DMS114 treated with DMSO at 0.1 percent for 48 hours (cell line): ENCODE results near the gene ATP5F1D.

Experiments used
- DNase-seq: peaks from one replicate; lab custom pipeline; 2025; ENCODE audit not compliant: unreplicated experiment; lab: John Stamatoyannopoulos, UW

Gene ATP5F1D

DNA sequence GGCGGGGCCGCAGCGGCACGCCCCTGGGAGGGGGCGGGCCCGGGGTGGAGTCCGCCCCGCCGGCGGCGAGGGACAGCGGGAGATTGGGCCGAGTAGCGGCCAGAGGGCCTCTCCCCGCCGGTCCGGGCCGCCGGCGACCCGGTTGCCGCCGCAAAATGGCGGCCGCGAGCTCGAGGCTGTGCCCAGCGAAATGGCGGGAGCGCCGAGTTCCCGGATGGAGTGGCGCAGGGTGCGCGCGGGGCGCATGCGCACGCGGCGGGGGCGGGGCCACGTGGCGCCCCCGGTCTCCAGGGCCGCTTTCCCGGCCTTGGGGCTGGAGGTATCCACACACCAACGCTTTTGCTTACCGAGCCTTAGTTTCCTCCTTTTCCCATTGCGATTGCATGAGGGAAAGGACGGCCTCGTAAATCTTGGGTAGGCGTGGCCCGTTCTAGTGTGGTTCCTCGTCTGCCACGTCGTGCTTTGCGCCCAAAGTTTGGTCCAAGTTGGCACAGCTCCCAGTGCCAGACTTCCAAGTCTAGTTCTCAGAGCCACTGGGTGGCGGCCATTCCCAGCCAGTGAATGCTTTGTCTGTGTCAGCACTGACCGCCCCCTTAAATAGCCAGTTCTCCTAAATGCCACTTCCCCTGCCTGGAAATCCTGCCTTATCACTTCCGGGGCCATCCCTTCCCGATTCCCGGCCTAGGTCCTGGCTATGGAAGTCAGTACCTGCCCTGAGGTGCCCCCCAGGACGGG, 28.1 kb downstream of the ATP5F1D start:
- DNase-seq: peak; percentile 30

DNA sequence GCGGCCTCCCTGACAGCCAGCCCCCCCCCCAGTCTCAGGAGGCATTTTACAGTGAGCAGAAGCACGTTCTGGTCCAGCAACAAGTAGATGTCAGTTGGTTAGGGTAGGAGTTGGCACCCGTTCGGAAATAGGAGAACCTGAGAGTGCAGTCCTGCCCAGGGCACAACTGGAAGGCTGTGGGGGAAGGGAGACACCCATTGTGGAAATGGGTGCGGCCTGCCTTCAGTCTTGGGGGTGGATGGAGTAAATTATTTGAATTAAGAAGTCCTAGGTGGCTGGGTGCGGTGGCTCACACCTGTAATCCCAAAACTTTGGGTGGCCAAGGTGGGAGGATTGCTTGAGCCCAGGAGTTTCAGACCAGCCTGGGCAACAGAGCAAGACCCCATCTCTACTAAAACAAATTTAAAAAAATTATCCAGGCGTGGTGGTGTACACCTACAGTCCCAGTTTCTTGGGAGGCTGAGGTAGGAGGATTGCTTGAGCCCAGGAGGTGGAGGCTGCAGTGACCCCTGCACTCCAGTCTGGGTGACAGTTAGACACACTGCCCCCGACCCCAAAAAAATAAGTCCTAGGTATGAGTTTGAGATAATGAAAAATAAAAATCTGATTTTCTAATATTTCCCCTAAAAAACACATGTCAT, 28.8 kb downstream of the ATP5F1D start:
- no peak for DNase-seq

DNA sequence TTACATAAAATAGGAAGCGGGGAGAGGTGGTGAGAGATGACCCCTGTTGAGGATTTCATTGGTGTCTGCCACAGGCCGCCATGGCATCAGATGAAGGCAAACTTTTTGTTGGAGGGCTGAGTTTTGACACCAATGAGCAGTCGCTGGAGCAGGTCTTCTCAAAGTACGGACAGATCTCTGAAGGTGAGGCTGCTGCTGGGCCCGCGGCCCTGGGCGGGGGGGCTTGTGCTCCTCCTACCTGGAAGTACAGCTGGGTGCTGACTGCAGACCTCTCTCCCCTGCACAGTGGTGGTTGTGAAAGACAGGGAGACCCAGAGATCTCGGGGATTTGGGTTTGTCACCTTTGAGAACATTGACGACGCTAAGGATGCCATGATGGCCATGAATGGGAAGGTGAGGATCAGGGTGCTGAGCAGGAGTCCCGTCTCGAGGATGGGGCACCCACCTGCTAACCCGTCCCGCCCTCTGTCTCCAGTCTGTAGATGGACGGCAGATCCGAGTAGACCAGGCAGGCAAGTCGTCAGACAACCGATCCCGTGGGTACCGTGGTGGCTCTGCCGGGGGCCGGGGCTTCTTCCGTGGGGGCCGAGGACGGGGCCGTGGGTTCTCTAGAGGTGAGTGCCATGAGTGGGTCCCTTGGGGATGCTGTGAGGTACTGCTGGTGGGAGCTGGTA, 29.4 kb downstream of the ATP5F1D start:
- no peak for DNase-seq

DNA sequence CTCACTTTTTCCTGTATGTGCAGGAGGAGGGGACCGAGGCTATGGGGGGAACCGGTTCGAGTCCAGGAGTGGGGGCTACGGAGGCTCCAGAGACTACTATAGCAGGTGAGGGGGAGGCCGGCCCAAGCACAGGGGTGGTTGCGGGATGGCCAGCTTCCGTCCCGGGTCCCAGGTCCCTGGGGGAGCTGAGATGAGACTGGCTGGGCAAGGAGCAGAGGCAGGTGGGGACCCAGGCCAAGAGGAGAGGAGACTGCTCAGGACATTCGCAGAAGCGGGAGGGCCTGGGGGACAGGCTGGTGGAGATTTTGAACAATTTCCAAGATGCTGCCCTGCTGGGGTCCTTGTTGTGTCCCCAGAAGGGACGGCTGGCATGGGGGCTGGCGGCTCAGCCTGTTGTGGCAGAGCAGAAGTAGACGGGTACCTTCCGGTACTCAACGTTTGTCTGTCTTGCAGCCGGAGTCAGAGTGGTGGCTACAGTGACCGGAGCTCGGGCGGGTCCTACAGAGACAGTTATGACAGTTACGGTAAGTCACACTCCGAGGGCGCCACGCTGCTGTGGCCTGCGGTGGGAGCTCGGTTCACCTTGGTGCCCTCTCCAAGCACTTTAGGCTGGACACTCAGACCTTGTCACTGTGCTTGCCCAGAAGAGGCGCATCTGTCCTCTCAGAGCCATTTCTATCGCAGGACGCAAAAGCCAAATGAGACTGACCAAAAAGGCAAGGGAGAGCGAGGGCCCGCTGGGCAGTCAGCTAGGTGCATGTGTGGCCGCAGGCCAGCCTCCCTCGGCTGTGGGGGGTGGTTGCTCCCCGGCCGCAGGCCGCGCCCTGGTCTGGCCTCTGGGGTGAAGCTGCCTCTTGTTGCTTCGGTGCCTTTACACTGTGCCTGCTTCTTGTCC, 30.2 kb downstream of the ATP5F1D start:
- no peak for DNase-seq

DNA sequence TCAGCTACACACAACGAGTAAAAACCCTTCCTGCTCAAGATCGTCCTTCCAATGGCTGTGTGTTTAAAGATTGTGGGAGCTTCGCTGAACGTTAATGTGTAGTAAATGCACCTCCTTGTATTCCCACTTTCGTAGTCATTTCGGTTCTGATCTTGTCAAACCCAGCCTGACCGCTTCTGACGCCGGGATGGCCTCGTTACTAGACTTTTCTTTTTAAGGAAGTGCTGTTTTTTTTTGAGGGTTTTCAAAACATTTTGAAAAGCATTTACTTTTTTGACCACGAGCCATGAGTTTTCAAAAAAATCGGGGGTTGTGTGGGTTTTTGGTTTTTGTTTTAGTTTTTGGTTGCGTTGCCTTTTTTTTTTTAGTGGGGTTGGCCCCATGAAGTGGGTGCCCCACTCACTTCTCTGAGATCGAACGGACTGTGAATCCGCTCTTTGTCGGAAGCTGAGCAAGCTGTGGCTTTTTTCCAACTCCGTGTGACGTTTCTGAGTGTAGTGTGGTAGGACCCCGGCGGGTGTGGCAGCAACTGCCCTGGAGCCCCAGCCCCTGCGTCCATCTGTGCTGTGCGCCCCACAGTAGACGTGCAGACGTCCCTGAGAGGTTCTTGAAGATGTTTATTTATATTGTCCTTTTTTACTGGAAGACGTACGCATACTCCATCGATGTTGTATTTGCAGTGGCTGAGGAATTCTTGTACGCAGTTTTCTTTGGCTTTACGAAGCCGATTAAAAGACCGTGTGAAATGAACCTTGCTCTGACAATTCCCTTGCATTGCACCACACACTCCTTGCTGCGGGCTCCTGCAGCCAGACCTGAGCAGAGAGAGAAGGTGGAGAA, 31.1 kb downstream of the ATP5F1D start:
- no peak for DNase-seq

DNA sequence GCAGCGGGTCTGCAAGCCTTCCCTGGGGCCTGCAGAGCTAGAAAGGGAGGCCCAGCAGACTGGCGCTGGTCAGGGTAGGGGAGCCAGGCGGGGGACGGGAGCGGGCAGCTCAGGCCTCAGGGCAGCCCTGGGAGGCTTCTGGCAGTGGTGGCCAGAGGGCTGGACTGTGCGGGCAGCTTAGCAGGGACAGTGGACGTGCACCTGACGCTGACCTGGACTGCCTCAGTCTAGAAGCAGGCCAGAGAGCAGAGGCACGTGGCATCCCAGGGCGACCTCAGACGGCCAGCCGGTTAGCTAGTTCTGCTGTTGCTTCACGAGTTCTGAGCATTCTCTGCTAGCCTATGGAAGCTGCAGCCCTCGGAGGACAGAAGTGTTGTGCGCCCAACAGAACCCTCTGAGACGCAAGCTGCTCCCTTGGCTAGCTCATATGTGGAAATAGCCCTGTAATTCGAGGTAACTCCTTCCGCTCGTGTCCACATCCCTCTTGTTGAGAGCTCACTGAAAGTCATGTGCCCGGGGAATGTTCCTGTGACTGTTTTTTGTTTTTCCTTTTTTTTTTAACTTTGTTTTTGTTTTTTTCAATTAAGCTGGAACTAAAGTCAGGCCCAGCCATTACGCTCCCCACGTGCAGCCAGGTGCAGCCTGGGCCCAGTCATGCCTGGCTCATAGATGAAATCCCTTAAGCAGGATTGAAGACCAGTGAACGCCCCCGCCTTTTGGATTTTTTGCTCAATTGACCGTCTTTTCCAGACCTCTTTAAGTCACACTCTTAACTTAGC, 31.9 kb downstream of the ATP5F1D start:
- DNase-seq: no peak

DNA sequence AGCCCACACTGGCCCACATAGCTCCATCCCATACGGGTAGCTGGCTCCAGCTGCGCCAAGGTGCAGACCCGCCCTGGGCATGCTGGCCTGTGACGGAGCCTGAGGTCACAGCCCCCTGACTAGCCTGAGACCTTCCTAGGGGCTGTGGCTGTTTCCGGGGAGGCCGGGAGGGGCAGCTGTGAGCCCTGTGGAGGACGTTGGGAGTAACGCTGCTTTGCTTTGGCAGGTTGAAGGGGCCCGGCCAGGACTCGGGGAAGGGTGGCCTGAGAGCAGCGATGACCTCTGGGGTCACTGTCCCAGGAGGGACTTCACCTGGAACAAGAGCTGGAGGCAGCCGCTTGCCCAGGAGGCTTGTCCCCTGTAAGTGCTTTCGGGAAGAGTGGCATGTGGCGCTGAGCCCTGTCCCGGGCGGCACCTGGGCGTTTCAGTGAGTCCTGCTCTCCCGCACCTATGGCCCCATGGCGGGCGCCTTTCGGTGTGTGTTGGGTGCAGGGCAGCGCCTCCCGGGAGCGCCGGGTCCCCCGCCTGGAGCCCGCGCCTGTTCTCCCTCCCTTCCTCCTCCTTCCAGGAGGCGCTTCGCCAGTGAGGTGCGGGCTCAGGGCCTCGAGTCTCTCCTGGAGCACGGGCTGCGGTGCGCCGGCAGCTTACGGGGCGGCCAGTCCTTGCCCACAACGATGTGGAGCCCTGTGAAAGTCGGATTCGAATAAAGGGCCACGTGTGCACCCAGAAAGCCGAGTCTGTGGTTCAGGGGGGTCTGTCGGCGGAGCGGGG, 32.7 kb downstream of the ATP5F1D start:
- no peak for DNase-seq

DNA sequence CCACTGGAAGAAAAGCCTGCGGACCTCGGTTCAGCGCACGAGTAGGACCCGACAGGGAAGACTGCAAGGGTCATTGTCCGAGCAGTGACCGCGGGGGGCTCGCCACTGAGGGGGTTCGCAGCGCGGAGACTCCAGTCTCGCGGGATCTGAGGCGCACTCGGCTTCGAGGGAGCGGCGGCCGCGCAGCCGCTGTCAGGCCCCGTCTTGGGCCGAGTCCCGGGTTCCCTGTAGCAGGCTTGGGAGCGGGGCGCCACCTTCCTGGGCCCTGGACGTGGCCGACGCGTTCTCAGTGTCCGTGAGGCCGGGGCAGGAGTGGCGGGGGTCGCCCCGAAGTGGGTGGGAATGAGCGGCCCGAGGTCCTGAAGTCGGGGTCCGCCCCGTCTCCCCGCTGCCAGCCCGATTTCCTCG, 33.3 kb downstream of the ATP5F1D start:
- no peak for DNase-seq

DNA sequence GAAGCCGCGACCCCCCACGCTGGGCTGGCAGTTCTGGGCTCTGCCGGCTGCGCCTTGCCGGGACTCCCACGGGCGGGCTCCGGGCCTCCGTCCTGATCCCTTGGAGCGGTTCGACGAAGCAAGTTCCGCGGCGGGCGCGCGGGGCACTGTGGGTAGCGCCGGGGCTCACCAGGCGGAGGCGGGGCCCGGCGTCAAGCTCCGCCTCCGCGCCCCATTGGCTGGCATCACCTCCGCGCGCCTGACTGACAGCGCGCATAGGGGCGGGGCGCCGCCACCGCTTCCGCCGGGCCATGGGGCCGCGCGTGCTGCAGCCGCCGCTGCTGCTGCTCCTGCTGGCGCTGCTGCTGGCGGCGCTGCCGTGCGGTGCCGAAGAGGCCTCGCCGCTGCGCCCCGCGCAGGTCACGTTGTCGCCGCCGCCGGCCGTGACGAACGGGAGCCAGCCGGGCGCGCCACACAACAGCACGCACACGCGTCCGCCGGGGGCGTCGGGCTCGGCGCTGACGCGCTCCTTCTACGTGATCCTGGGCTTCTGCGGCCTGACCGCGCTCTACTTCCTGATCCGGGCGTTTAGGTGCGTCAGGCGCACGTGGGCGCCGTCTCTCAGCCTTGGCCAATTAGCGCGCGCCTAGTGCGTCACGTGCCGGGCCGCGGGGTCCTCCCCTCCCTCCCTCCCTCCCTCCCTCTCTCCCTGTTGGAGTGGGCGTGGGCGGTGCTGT, 33.9 kb downstream of the ATP5F1D start, which contains the start of gene FAM174C:
FAM174C (plus strand) TSS at position 271 of the 716 bp plus-strand sequence; CDS start at position 291, 20 bp downstream.
- DNase-seq: peak; percentile 72

DNA sequence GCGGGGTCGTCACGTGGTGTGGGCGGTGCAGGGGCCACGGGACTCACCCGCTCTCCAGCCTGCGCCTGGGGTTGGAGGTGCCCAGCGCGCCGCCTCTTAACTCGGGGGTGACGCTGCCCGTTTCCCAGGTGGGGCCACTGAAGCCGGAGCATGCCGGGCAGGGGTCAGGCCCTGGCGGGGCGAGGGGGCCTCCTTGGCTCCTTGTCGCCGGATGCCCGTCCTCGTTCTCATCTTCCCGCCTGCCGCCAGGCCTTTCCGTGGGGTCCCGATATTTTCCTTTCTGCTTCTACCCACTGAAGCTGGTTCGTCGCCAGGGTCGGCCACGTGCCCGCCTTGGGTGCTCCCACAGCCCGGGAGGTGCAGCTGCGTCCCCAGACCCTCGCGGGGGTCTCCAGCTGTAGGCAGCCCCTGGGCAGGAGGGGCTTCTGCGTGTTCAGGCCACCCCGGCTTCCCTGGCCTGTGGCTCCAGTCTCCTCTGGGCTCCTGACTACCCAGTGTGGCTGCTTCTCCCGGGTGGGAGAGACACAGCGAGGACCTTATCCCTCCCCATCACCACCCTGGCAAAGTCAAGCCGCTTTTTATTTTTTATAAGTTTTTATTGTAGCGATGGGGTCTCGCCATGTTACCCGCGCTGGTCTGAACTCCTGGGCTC, 34.6 kb downstream of the ATP5F1D start:
- DNase-seq: no peak

DNA sequence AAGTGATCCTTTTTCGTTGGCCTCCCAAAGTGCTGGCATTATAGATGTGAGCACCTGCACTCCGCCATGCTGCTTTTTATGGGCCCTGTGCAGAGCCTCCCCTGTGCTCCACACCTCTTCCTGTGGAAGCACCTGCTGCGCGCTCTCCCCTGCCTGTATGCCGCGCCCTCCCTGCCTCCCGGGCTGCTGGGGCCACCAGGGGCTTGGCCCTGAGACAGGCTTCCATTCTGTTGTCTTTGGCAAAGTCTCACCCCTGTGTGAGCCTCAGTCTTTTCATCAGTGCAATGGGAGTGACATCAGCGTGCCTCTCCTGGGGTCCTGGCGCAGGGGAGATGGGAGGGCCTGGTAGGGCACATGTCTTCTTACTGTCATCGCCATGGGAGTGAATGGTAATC, 35.1 kb downstream of the ATP5F1D start:
- DNase-seq: no peak

DNA sequence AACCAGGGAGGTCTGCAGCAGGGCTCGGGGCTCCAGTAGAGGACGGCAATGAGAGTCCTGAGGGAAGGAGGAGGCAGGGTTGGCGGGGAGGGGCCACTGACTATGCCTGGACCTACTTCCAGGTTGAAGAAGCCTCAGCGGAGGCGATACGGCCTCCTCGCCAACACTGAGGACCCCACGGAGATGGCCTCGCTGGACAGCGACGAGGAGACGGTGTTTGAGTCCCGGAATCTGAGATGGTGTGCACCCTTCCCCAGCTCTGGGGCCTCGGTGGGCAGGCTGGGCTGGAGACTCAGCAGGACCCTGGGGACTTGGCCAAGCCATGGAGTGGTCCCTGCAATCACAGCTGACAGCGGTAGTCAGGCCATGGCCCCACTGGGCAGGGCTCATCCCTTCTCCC, 35.5 kb downstream of the ATP5F1D start:
- no peak for DNase-seq

DNA sequence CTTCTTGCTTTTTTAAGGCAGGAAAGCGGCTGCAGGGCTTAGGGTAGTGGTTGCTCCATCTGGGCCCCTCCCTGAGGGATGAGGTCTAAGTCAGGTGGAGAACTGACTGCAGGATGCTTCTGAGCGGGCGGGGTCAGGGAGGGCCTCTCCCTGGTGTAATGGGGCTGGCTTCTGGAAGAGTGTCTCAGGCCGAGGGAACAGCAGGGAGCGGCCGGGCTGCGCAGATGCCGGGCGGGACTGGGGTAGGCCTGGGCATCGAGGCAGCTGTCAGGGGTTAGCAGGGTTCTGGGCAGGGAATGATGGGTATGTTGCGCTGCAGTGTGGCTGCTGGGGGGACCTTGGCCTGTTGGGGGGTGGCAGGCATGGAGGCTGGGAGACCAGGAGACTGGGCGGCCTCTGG, 36.5 kb downstream of the ATP5F1D start:
- DNase-seq: no peak

DNA sequence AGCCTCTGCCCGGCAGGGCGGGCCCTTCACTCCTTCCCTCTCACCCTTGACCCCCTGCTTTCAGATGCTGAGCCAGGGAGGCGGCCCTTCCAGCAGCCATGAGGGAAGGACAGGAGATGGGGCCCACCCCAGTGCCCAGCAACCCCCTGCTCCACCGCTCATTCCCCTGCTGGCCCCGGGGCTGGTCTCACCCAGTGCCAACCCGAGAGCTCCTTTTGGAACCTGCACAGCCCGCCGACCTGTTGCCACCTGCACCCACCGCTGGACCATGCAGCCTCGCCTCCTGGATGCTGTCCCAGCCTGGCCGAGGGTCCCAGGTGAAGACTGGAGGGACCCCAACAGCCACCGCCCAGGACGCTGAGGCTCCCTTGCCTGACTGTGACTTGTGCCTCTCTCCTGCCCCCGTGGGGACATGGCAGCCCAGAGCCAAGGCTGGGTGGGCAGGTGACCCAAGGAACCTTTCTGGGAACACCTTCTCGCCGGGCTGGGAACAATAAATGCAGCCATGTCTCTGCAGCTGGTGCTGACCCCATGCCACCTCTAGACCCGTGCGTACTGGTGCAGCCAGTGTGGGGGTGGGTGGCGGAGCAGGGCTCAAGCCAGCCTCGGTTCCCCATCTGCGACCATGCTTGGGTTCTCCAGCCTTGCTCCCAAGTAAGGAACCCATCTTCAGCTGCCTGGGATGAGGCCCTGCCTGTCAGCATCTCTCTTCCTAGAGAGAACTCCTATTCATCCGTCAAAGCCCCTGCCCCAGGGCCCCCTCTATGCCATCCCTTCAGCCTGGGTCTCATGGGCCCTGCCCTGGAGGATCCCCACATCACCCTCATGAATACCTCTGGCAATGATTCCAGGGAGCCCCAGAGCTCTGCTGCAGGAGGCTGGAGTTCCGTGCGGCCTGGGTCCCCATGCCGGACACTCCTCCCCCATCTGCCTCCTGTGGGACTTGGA, 37.4 kb downstream of the ATP5F1D start:
- no peak for DNase-seq

DNA sequence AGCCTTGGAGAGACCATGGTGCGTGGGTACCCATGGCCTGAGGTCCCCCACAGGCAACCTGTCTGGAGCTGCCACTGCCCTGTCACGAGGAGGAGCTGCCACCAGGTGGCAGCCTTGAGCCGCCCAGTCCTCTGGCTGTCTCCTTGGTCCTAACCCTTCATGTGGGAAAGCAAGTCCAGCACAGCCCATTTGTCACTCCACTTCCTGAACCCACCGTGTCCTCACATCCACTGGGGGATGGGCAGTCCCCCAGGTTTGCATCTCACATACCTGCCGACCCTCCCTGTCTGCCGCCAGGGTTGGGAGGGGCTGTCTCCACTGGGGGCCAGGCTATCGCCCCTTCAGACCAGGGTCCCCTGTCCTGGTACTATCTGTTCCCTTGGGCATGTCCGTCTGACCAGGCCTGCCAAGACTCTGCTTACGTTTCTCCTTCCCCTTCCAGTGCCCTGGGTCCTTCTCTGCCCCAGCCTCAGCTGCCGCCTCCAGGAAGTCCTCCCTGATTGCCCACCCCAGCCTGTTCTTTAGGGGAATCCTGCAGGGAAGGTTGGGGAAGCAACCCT, 38.3 kb downstream of the ATP5F1D start:
- DNase-seq: peak; percentile 56
